GM18508 (cell line): ENCODE results near the gene ADAR.

ENCODE experiments used
- ATAC-seq: cut with Tn5 transposase; IDR thresholded peaks from one replicate; pipeline ENCODE4 v1.9.1; 2021; ENCODE audit warnings: moderate number of reproducible peaks; ENCODE audit not compliant: insufficient read depth, unreplicated experiment

ADAR gene

DNA sequence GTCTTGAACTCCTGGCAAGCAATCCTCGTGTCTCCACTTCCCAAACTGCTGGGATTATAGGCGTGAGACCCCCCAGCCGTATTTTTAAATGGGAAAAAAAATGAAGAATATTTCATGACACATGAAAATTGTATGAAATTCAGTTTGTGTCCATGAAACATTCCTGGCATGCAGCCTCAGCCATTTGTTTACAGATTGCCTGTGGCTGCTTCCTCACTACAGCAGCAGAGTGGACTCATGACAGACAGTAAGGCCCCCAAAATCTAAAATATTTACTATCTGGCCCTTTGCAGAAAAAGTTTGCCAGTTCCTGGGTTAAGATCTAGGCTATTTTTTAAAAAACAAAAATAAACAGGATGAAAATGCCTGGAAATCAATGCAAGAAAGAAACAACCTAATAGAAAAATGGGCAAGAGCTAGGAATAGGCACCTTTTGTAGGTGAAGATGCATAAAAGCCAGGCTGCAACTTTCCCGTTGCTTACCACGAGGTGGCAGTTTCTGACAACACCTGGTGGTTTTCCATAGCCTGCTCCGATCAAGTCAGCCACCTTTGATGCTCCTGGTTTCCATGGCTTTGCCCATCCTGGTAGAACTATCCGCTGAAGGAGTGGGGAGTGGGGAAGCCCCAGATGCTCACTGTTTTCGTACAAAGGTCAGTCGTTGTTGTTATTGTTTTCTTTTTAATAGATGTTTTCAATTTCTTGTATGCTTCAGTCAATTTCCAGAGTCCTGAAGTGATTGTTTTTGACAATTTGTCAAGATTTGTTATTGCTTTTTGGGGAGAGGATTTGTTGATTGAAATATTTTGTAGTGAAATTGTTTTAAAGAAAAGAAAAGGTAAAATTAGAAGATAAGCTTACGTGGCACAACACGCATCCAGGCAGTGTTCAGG is 73.8 kb downstream of the ADAR start:
- ATAC-seq: no peak
